ENCODE measurements around the gene SIL1.

Gene SIL1

GRCh38 chr5:138978581-138978980 is 219.6 kb downstream of the SIL1 start:
- DNase-seq (ENCODE audit: low read depth): no peak

GRCh38 chr5:138978080-138978479 is 220.1 kb downstream of the SIL1 start:
- DNase-seq (ENCODE audit: low read depth): no peak

GRCh38 chr5:138975098-138975847 is 222.9 kb downstream of the SIL1 start:
- DNase-seq (ENCODE audit: low read depth): peak; percentile 59

- no peak for DNase-seq (ENCODE audit: low read depth)
Observed at GRCh38 chr5:138974227-138975063, 223.7 kb downstream of the SIL1 start.

- no peak for DNase-seq (ENCODE audit: low read depth)
Observed at GRCh38 chr5:138972836-138973235, 225.3 kb downstream of the SIL1 start.

- no peak for DNase-seq (ENCODE audit: low read depth)
Observed at GRCh38 chr5:138972230-138972629, 225.9 kb downstream of the SIL1 start.

GRCh38 chr5:138969323-138970002 is 228.7 kb downstream of the SIL1 start:
- no peak for DNase-seq (ENCODE audit: low read depth)

GRCh38 chr5:138968601-138969000 is 229.6 kb downstream of the SIL1 start:
- DNase-seq (ENCODE audit: low read depth): no peak

- DNase-seq (ENCODE audit: low read depth): no peak
Observed at GRCh38 chr5:138967791-138968448, 230.2 kb downstream of the SIL1 start.

GRCh38 chr5:138966236-138966985 is 231.8 kb downstream of the SIL1 start:
- no peak for DNase-seq (ENCODE audit: low read depth)

GRCh38 chr5:138965626-138966025 is 232.5 kb downstream of the SIL1 start:
- no peak for DNase-seq (ENCODE audit: low read depth)

GRCh38 chr5:138964647-138965201 is 233.4 kb downstream of the SIL1 start:
- no peak for DNase-seq (ENCODE audit: low read depth)

- no peak for DNase-seq (ENCODE audit: low read depth)
Observed at GRCh38 chr5:138963763-138964371, 234.3 kb downstream of the SIL1 start.

- no peak for DNase-seq (ENCODE audit: low read depth)
Observed at GRCh38 chr5:138962614-138963370, 235.4 kb downstream of the SIL1 start.

- DNase-seq (ENCODE audit: low read depth): no peak
Observed at GRCh38 chr5:138961729-138962128, 236.4 kb downstream of the SIL1 start.

- no peak for DNase-seq (ENCODE audit: low read depth)
Observed at GRCh38 chr5:138961221-138961620, 236.9 kb downstream of the SIL1 start.

GRCh38 chr5:138960145-138960692 is 237.9 kb downstream of the SIL1 start:
- no peak for DNase-seq (ENCODE audit: low read depth)

GRCh38 chr5:138956801-138957200 is 241.4 kb downstream of the SIL1 start:
- DNase-seq (ENCODE audit: low read depth): no peak

- no peak for DNase-seq (ENCODE audit: low read depth)
Observed at GRCh38 chr5:138955671-138956295, 242.4 kb downstream of the SIL1 start.
